ENCODE results near the gene TRAPPC2.
"Not testable (repeated sequence)": the region's sequence is repeated elsewhere in the genome, so short reads cannot be mapped to it uniquely, and the experiment has no call there.

Gene TRAPPC2

GRCh38 chrX:13697455-13697854, 37.0 kb downstream of the TRAPPC2 start:
- FAIRE-seq, result no peak

- FAIRE-seq, result no peak
Measured at GRCh38 chrX:13695601-13696115, 38.8 kb downstream of the TRAPPC2 start.

- no peak for FAIRE-seq
Measured at GRCh38 chrX:13694983-13695382, 39.4 kb downstream of the TRAPPC2 start.

DNA sequence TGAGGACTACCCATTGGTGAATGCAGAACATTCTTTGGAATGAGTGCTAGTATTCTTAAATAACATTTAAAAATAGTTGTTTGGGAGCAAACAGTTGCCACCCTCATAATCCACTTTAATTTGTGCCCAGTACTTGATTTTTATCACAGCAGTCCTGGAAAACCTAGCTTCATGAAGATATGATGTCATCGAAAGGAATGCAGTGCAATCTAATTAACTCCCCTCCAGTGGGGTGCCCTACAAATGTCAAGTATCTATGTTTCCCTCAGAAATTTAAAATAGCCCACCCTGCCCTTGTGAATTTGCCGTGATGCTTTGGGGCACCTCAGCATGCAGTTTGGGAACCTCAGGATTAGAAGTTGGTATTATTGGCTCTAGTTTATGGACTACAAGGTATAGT, 40.1 kb downstream of the TRAPPC2 start:
- no peak for FAIRE-seq

DNA sequence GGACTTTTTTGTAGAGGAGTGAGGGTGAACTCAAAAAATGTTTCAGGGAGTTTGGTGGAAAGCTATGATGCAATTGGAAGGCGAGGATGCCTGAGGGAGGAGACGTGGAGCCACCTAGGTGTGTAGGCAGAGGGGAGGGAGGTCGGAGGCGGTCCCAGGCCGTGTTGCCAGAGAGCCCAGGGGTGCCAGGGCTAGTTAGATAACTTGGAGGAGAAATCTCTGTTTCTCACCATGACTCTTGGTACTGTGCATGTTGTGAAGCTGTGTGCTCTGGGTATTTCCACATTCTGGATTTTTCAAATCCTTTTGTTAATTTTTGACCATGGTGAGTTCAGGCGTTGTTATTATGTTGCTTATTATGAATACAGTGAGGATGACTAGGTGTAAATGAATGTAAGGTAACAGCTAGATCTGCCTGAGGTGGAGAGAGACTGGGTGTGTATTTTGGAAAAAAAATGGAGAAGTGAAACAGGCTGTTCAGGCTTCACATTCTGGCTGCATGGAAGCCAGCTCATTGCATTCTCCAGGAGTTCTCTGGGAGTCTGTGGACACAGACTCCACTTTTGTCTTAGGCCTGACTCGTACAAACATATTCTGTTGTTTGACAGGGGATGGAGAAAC, 41.0 kb downstream of the TRAPPC2 start:
- FAIRE-seq, result no peak

DNA sequence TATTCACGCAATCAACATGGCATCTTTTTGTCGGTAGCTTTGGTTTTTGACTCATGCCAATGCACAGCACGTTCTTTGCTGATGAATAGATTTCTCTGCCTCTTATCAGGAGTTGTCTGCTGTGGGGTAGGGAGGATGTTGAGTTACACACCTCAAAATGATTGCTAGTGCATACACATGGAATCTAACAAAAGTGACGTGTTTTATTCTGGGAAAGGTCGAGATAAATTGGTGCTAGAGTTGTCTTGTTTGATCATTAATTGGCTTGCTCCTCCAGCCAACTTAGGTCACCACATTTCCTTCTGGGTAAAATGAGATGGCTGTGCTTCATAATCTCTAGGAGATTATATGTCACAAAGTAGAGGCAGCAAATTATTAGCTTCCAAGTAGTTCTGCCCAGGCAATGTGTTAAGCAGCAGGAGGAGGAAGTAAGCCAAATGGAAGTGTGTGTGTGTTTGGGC, 41.6 kb downstream of the TRAPPC2 start:
- no peak for FAIRE-seq

DNA sequence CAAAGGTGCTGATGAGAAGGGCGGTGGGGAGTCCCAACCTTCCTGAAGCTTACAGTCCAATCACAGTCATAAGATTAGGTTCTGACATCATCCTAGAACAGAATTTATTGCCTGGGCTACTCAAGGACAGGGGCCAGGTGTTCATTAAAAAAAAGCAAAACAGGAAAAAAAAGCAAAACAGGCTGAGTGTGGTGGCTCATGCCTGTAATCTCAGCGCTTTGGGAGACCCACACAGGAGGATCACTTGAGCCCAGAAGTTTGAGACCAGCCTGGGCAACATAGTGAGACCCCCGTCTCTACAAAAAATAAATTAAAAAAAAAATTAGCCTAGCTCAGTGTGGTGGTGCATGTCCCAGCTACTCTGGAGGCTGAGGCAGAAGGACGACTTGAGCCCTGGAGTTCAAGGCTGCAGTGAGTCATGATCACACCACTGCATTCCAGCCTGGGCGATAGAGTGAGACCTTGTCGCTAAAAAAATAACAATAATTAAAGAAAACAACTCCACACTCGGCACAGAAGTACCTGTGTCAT, 42.5 kb downstream of the TRAPPC2 start:
- no peak for FAIRE-seq

DNA sequence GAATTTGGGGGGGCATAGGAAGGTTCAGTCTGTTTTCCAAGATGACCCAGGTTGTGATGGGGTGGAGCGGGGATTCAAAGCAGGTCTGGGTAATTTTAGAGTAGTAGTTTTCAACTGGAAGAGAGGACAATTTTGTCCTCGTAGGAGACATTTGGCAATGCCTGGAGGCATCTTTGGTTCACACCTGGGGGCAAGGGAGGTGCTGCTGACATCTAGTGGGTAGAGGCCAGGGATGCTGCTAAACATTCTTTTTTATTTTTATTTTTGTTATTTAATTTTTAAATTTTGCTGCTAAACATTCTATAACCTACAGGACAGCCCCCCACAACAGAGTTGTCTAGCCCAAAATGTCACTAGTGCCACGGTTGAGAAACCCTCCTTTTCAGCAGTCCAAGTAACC, 43.6 kb downstream of the TRAPPC2 start:
- FAIRE-seq, result no peak

DNA sequence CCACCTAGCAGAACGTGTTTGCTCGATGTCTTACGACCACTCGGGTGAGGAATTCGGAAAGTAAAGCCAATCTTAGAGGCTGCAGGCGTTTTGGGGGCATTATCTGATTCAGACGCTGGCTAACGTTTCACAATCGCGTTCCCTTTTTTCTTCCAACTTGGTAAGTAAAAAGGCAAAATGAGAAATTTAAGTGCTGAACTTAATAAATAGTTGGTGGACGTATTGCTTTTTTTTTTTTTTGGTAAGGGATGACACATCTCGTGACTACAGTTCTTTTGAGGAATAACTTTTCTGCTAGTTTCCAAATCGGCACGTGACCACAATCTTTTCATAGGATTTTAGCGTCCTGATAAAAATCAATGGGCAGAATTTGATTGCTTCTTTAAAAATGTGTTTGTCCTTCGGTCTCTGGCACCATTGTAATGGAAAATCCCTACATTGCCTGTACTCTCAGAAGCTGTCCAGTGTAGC, 44.6 kb downstream of the TRAPPC2 start:
- no peak for FAIRE-seq

- no peak for FAIRE-seq
Measured at GRCh38 chrX:13688958-13689740, 45.3 kb downstream of the TRAPPC2 start, which contains the start of gene RAB9A. RAB9A (plus strand) TSS chrX:13689128; CDS start chrX:13708747, 19,619 bp downstream.

DNA sequence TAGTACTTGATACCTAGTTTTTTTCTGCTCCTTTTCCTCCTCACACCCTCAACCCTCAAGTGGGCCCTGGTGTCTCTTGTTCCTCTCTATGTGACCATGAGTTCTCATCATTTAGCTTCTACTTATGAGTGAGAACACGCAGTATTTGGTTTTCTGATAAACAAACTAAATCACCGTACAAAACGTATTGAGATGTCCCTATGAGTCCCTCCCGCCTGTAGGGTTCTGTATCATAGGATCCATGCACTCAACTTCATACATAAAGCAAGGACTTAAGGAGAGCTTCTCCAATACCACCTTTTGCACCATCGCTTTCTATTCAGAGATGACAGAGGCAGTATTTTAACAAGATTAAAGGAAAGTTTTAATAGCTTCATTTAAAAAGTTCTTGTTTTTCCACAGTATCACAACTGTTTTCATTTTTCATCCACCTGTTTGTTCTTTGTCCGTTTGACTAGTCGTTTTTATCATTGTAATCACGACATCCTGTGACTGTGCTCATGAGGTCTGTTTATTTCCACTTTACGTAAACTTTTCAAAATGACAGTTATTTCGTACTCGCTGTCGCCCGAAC, 45.9 kb downstream of the TRAPPC2 start:
- FAIRE-seq, result no peak

DNA sequence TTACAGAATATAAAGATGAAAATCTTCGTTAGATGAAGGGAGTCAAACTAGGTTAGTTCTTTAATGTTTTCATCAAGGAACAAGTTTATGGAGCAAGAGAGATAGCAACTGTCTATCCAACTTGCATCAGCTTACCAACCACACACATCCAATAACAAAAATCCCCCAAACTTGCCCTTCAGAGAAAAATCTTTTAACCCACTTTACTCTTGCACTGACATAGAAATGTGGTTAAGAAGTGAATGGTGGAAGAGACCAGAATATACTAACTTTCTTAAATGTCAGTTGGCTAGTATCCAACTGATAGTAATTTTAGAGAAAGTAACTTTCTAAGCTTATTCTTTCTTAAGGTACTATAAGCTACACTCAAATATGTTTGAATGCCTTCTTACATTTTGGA, 47.2 kb downstream of the TRAPPC2 start:
- no peak for FAIRE-seq

DNA sequence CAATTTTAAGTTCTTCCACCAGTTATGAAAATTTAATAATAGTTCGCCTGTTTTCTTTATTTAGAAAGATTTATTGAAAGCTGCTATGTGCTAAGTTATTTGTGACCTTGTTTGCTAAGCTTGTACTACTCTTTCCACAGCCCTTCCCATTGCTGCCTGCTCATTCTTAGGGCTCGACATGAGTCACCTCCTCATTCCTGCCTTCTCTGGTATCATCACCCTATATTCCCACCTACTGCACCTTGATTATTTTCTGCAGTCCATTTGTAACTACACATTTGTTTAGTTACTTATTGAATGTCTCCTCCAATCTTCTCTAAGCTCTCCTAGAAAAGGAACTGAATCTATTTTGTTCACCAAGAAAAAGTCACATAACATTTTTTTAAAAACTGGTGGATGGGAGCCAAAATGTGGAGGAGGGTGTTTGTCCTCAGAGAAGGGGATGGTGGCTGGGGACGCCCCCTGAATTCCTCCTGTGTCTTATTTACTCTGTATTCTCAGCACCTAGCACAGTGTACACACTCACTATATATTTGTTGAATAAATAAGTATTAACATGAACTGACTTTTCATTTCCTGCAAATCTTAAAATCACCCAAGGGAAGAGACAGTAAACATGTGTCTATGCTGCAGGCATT, 49.2 kb downstream of the TRAPPC2 start:
- no peak for FAIRE-seq

- FAIRE-seq, result no peak
Measured at GRCh38 chrX:13684361-13684760, 50.1 kb downstream of the TRAPPC2 start.

DNA sequence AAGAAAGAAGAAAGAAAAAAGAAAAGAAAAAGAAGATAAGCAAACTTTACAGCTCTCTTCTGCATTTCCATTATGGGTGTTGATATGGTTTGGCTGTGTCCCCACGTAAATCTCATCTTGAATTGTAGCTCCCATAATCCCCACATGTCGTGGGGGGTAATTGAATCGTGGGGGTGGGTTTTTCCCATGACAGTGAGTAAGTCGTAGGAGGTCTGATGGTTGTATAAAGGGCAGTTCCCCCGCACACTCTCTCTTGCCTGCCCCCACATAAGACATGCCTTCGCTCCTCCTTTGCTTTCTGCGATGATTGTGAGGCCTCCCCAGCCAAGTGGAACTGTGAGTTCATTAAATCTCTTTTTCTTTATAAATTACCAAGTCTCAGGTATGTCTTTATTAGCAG, 52.8 kb downstream of the TRAPPC2 start:
- FAIRE-seq, result no peak

DNA sequence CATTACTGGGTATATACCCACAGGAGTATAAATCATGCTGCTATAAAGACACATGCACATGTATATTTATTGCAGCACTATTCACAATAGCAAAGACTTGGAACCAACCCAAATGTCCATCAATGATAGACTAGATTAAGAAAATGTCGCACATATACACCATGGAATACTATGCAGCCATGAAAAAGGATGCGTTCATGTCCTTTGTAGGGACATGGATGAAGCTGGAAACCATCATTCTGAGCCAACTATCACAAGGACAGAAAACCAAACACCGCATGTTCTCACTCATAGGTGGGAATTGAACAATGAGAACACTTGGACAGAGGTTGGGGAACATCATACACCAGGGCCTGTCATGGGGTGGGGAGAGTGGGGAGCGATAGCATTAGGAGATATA, 54.7 kb downstream of the TRAPPC2 start:
- not testable (repeated sequence) for FAIRE-seq

GRCh38 chrX:13676885-13677284, 57.5 kb downstream of the TRAPPC2 start:
- no peak for FAIRE-seq

GRCh38 chrX:13673016-13673415, 61.4 kb downstream of the TRAPPC2 start:
- FAIRE-seq, result no peak

GRCh38 chrX:13670197-13670596, 64.2 kb downstream of the TRAPPC2 start:
- no peak for FAIRE-seq

DNA sequence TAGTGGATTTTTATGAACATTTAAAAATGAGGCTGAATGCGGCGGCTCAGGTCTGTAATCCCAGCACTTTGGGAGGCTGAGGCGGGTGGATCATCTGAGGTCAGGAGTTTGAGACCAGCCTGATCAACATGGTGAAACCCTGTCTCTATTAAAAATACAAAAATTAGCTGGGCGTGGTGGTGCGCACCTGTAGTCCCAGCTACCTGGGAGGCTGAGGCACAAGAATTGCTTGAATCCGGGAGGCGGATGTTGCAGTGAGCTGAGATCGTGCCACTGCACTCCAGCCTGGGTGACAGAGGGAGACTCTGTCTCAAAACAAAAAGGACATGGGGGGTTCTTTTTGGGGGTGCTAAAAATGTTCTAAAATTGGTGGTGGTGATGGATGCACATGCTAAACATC, 64.7 kb downstream of the TRAPPC2 start:
- FAIRE-seq, result not testable (repeated sequence)

DNA sequence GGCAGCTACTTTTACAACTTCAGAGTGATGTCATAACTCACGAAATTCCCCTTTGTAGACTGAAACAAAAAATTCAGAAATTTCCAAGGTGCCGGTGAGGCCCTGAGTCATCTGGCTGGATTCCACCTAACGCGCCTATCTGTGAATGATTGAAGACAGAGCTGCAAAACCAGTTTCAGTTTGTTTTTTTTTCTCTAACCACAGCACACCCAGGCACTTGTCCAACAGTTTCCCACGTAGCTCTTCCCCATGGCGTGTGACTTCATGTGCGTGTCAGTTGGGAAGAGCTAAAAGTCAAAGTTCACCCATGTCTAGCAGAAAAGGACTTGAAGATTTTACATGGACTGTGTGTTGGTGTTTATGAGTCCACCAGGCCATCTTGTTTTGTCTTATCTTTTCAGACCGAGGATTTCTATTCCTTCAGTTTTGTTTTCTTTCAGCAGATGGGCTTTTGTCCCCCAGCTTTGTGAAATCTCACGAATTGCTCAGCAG, 65.1 kb downstream of the TRAPPC2 start:
- no peak for FAIRE-seq

- no peak for FAIRE-seq
Measured at GRCh38 chrX:13667919-13668318, 66.5 kb downstream of the TRAPPC2 start.

DNA sequence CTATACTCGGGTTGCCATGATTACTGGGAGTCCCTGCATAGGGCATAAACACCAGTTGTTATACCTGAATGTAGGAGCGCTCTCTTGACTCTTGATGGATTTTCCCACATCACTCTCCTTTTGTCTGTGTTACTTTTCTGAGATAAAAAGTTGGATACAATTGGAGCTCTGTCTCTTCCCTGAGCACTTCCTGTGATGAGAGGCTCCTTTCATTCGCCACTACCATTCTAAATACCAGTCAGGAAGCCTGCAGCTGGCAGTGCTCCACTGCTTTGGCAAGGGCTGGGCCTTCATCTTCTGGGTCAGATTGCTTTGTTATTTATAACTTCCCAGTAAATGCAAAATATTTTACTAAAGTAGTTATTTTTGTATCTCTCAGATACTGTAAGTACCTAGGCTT, 67.6 kb downstream of the TRAPPC2 start:
- no peak for FAIRE-seq
